ENCODE results near the gene CHD2. TPM values are rescaled to one million over a fixed set of nuclear protein-coding genes. Genes with fewer than 3 reads are reported as not detected.

CHD2 gene
- polyA plus RNA-seq, 3 donors from 2014 or later = 24.7 to 77.7 (median 36.9) TPM

Other genes starting within 250 kb of the CHD2 start
- under 1 TPM in 2 of 3 donors, not detected in 1; 0.71 to 0.78 TPM for gene FAM174B, start 244.5 kb upstream of the CHD2 start, polyA plus RNA-seq
- gene RGMA, start 188.9 kb downstream of the CHD2 start, polyA plus RNA-seq = not detected